ENCODE data around the gene SYT9. TPM values are rescaled to one million over a fixed set of nuclear protein-coding genes. Genes with fewer than 3 reads are reported as not detected.

SYT9 gene
- total RNA-seq, 3 donors from 2014 or later (not counting 1 experiment from before 2014, with no cell fraction given): not detected

DNA sequence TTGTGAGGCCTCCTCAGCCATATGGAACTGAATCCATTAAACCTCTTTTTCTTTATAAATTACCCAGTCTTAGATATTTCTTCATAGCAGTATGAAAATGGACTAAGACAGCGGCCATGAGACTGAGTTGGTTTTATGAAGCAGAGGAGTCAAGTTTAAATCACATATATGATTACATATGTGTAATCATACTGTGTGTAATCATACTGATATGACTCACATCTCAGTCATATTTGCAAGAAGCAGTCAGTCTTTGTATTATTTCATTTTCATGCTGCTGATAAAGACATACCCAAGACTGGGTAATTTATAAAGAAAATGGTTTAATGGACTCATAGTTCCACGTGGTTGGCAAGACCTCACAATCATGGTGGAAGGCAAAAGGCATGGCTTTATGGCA, 89.8 kb downstream of the SYT9 start:
- Mint-ChIP-seq H3K27ac (no peak overlapping the region), H3K4me1 (no peaks in the 10 kb centered on the region), H3K27me3 (ENCODE audit: low read depth in 2 of 2) (peaks cover 26 to 40% of the 10 kb centered on the region in 2 donors), H3K4me3 (no peak overlapping the region), H3K9me3 (no peaks in the 10 kb centered on the region), H3K36me3 (no peaks in the 10 kb centered on the region)
- Histone ChIP-seq H3K9me3 (ENCODE audit: control insufficient read depth, insufficient read depth, low read length) (no peaks in the 10 kb centered on the region), H3K36me3 (ENCODE audit: control insufficient read depth, insufficient read depth, low read length) (no peaks in the 10 kb centered on the region), H3K4me1 (ENCODE audit: control insufficient read depth, insufficient read depth, low read length) (no peaks in the 10 kb centered on the region), H3K27ac (ENCODE audit: low read length) (no peak overlapping the region), H3K4me3 (ENCODE audit: low read length) (no peak overlapping the region), H3K27me3 (ENCODE audit: control insufficient read depth, insufficient read depth, low read length) (no peaks in the 10 kb centered on the region)
- DNase-seq: no peak
- TF ChIP-seq, protein P1, sequence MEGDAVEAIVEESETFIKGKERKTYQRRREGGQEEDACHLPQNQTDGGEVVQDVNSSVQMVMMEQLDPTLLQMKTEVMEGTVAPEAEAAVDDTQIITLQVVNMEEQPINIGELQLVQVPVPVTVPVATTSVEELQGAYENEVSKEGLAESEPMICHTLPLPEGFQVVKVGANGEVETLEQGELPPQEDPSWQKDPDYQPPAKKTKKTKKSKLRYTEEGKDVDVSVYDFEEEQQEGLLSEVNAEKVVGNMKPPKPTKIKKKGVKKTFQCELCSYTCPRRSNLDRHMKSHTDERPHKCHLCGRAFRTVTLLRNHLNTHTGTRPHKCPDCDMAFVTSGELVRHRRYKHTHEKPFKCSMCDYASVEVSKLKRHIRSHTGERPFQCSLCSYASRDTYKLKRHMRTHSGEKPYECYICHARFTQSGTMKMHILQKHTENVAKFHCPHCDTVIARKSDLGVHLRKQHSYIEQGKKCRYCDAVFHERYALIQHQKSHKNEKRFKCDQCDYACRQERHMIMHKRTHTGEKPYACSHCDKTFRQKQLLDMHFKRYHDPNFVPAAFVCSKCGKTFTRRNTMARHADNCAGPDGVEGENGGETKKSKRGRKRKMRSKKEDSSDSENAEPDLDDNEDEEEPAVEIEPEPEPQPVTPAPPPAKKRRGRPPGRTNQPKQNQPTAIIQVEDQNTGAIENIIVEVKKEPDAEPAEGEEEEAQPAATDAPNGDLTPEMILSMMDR (IDR thresholded peaks at IDR 0.05): no peak
- intact Hi-C loops (cut with micrococcal nuclease): no loop called here
- no peak for ATAC-seq
- WGBS (ENCODE audit: insufficient coverage): 57% methylated on average over 1 of the region's 2 CpGs

DNA sequence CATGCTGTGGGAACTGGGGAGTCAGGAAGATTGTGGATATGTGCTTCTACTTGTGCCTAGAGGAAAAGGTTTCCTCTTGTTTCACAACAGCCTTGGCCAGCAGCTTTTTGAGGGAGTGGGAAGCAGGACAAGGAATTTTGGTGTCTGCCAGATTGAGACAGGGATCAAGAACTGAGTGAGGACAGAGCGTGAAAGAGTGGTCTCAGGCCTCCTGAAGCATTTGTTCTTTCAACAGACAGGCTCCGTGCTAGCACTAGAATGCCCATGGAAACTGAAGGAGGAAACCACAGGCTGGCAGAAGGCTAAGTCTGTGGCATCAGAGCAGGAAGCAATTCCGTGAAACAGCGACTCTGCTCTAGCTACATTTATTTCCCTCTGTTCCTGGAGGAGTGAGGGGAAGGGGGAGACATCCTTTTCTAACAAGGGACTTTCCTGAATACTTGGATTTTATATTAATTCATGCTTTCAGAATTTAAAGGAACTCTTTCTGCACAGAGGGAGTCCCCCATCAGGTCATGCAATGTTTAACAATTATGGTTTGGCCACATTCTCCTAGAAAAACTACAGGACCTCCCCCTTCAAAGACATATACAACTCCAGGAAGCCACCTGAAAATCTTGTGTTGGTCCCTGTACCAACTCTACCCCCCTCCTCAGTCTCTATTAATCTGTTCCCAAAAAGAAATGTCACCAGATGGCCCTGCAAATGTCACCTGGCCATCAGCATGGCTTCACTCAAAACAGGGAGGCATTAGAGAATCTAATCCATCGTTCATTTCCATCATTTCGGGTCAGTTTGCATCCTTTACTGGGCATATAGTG, 96.1 kb downstream of the SYT9 start:
- H3K36me3 Mint-ChIP-seq: no peaks in the 10 kb centered on the region
- Histone ChIP-seq H3K27ac (ENCODE audit: low read length) (no peak overlapping the region), H3K4me3 (ENCODE audit: low read length) (no peak overlapping the region), H3K4me1 (ENCODE audit: control insufficient read depth, insufficient read depth, low read length) (no peaks in the 10 kb centered on the region), H3K27me3 (ENCODE audit: control insufficient read depth, insufficient read depth, low read length) (no peaks in the 10 kb centered on the region), H3K9me3 (ENCODE audit: control insufficient read depth, insufficient read depth, low read length) (no peaks in the 10 kb centered on the region), H3K36me3 (ENCODE audit: control insufficient read depth, insufficient read depth, low read length) (no peaks in the 10 kb centered on the region)
- H3K27me3 Mint-ChIP-seq (ENCODE audit: low read depth in 2 of 2): peaks cover 11 to 18% of the 10 kb centered on the region in 2 donors
- WGBS (ENCODE audit: insufficient coverage): 51% methylated on average over 4 of the region's 6 CpGs
- intact Hi-C loops (cut with micrococcal nuclease): no loop called here
- no peaks in the 10 kb centered on the region for H3K9me3 Mint-ChIP-seq
- no peaks in the 10 kb centered on the region for H3K4me1 Mint-ChIP-seq
- H3K27ac Mint-ChIP-seq: no peak overlapping the region
- DNase-seq (no peak), ATAC-seq (no peak)
- H3K4me3 Mint-ChIP-seq: no peak overlapping the region
- TF ChIP-seq, protein P1 (IDR thresholded peaks at IDR 0.05): no peak

DNA sequence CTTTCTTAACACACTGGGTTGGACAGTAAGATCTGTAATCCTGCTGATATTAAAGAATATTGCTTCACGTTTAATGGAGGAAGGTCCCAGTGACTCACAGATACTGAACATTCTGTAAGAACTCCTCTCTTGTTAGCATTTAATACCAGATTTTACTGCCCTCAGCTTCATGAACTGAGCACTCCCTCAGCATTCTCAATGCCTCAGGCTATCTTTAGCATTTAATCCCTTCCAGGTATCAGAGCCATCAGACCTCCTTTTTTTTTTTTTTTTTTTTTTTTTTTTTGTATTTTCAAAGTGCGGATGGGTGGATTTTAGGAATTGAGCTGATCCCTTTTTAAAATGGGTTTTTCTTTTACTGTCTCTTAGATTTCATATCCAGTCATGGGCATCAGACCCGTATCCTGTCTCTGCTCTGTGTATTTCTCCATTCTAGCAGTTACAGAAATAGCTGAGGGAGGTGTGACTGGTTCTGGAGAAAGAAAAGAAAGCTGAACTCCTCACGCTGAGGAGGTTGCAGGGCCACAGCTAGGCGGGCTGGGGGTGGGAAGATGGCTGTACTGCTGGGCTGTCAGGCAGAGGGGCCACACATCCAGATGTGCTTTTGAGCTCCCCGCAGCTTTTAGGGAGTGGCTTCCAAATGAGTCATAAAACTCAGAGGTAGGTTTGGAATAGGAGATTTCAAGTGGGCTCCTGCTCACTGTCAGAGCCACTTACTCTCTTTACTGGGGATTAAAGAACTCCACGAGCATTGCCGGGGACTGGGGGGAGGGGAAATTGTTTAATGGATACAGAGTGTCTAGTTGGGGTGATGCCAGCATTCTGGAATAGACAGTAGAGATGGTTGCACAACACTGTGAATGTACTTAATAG, 97.0 kb downstream of the SYT9 start:
- no peaks in the 10 kb centered on the region for H3K9me3 Mint-ChIP-seq
- TF ChIP-seq, protein P1 (IDR thresholded peaks at IDR 0.05): no peak
- ATAC-seq (no peak), DNase-seq (no peak)
- no peaks in the 10 kb centered on the region for H3K9me3 ChIP-seq (ENCODE audit: control insufficient read depth, insufficient read depth, low read length)
- H3K36me3 Mint-ChIP-seq: no peaks in the 10 kb centered on the region
- H3K4me3 ChIP-seq (ENCODE audit: low read length): no peak overlapping the region
- H3K27ac Mint-ChIP-seq: no peak overlapping the region
- 75% methylated on average over 7 of the region's 8 CpGs for WGBS (ENCODE audit: insufficient coverage)
- no peaks in the 10 kb centered on the region for H3K36me3 ChIP-seq (ENCODE audit: control insufficient read depth, insufficient read depth, low read length)
- H3K4me3 Mint-ChIP-seq: no peak overlapping the region
- H3K4me1 ChIP-seq (ENCODE audit: control insufficient read depth, insufficient read depth, low read length): no peaks in the 10 kb centered on the region
- intact Hi-C loops (cut with micrococcal nuclease): no loop called here
- H3K27me3 ChIP-seq (ENCODE audit: control insufficient read depth, insufficient read depth, low read length): peaks cover 2% of the 10 kb centered on the region
- no peak overlapping the region for H3K27ac ChIP-seq (ENCODE audit: low read length)
- no peaks in the 10 kb centered on the region for H3K4me1 Mint-ChIP-seq
- H3K27me3 Mint-ChIP-seq (ENCODE audit: low read depth in 2 of 2): peaks cover 11 to 18% of the 10 kb centered on the region in 2 donors
